ENCODE measurements around the gene FHIT.

GRCh38 chr3:60046210-60046609 lies 1205.0 kb downstream of the FHIT start:
- TF ChIP-seq CTCF (IDR thresholded peaks at IDR 0.05) (no peak), POLR2A (IDR thresholded peaks at IDR 0.05) (no peak)
